Measurements from ENCODE around the gene PHKB. TPM values are rescaled to one million over a fixed set of nuclear protein-coding genes. Genes with fewer than 3 reads are reported as not detected.

PHKB gene
- total RNA-seq, 1 donor from 2014 or later: 49.6 TPM

DNA sequence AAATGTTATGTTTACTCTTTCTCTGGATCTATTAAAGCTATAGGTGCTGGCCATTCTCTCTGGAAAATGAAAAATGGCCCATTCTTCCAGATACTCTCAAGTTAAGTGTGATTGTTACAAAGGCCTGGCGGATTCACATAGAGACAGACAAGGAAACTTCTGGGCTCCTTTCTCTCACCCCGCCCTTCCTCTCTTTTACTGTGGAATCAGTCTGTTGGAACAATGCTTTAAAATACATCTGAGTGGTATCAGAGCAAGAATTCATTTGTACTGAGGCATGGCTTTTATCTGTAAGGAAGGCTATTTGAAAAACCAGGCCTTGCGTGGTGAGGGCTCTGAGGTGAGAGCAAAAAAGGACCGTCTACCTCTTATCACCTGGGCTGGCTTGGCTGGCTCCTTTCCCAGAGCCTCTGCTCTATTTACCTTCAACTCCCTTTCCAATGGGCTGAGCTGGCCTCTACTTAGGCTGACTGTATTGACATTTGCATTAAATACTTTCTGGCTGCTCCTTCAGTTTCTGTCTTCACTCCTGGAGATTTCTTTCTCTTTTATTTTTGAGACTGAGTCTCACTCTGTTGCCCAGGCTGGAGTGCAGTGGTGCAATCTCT, 274.0 kb downstream of the PHKB start:
- H3K27ac Mint-ChIP-seq (ENCODE audit: unreplicated experiment): no peak overlapping the region

DNA sequence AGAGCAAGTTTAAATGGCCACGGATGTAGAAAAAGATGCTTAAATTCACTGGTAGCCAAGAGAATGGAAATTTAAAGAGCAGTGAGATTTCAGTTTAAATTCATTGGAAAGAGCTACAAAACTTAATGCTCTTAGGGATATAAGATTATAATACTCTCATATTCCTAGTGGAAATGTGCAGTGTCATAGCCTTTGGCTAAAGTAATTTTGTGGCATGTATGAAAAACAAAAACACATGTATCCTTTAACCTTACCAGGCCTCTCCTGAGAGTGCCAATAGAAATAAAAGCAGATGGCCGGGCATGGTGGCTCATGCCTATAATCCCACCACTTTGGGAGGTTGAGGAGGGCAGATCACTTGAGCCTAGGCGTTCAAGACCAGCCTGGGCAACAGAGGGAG, 289.2 kb downstream of the PHKB start:
- Histone ChIP-seq H3K36me3 (ENCODE audit: insufficient read depth, low read length) (no peaks in the 10 kb centered on the region), H3K9me3 (ENCODE audit: insufficient read depth, low read depth, low read length) (no peaks in the 10 kb centered on the region), H3K27me3 (ENCODE audit: insufficient read depth, low read length) (no peaks in the 10 kb centered on the region), H3K4me1 (ENCODE audit: insufficient read depth, low read length) (no peaks in the 10 kb centered on the region), H4K20me1 (ENCODE audit: insufficient read depth, low read length) (no peaks in the 10 kb centered on the region), H3K79me2 (ENCODE audit: insufficient read depth, low read length) (no peaks in the 10 kb centered on the region), H3K9ac (ENCODE audit: low read length) (no peak overlapping the region), H3K4me3 (ENCODE audit: insufficient read depth, low read depth, low read length) (no peak overlapping the region), H2AFZ (ENCODE audit: low read depth, low read length) (no peak overlapping the region), H3K27ac (ENCODE audit: low read depth, low read length) (no peak overlapping the region), H3K4me2 (ENCODE audit: low read length) (no peak overlapping the region)
- no peaks in the 10 kb centered on the region for H3K9me3 Mint-ChIP-seq (ENCODE audit: unreplicated experiment)
- no peaks in the 10 kb centered on the region for H3K4me1 Mint-ChIP-seq (ENCODE audit: low read depth, unreplicated experiment)
- no peak for TF ChIP-seq EZH2 (IDR thresholded peaks at IDR 0.05; ENCODE audit: insufficient read depth, low read length)
- TF ChIP-seq, protein P1, sequence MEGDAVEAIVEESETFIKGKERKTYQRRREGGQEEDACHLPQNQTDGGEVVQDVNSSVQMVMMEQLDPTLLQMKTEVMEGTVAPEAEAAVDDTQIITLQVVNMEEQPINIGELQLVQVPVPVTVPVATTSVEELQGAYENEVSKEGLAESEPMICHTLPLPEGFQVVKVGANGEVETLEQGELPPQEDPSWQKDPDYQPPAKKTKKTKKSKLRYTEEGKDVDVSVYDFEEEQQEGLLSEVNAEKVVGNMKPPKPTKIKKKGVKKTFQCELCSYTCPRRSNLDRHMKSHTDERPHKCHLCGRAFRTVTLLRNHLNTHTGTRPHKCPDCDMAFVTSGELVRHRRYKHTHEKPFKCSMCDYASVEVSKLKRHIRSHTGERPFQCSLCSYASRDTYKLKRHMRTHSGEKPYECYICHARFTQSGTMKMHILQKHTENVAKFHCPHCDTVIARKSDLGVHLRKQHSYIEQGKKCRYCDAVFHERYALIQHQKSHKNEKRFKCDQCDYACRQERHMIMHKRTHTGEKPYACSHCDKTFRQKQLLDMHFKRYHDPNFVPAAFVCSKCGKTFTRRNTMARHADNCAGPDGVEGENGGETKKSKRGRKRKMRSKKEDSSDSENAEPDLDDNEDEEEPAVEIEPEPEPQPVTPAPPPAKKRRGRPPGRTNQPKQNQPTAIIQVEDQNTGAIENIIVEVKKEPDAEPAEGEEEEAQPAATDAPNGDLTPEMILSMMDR (IDR thresholded peaks at IDR 0.05; ENCODE audit: insufficient read depth, low read depth, low read length): no peak
- H3K27ac Mint-ChIP-seq (ENCODE audit: unreplicated experiment): no peak overlapping the region
- no peaks in the 10 kb centered on the region for H3K36me3 Mint-ChIP-seq (ENCODE audit: low read depth, unreplicated experiment)
- no peak for DNase-seq (ENCODE audit: low read depth)
- no peak for FAIRE-seq
- no peaks in the 10 kb centered on the region for H3K27me3 Mint-ChIP-seq (ENCODE audit: low read depth, unreplicated experiment)
- H3K4me3 Mint-ChIP-seq (ENCODE audit: unreplicated experiment): no peak overlapping the region

More for the DNA sequence above, 274.0 kb downstream of the PHKB start:
- no peaks in the 10 kb centered on the region for H3K79me2 ChIP-seq (ENCODE audit: insufficient read depth, low read length)
- Mint-ChIP-seq H3K4me3 (ENCODE audit: unreplicated experiment) (no peak overlapping the region), H3K9me3 (ENCODE audit: unreplicated experiment) (peaks cover 3% of the 10 kb centered on the region), H3K4me1 (ENCODE audit: low read depth, unreplicated experiment) (peaks cover 25% of the 10 kb centered on the region), H3K36me3 (ENCODE audit: low read depth, unreplicated experiment) (no peaks in the 10 kb centered on the region), H3K27me3 (ENCODE audit: low read depth, unreplicated experiment) (no peaks in the 10 kb centered on the region)
- FAIRE-seq (no peak), DNase-seq (ENCODE audit: low read depth) (no peak)
- no peaks in the 10 kb centered on the region for H3K27me3 ChIP-seq (ENCODE audit: insufficient read depth, low read length)
- H2AFZ ChIP-seq (ENCODE audit: low read depth, low read length): no peak overlapping the region
- H3K36me3 ChIP-seq (ENCODE audit: insufficient read depth, low read length): no peaks in the 10 kb centered on the region
- H3K4me3 ChIP-seq (ENCODE audit: insufficient read depth, low read depth, low read length): no peak overlapping the region
- H3K4me1 ChIP-seq (ENCODE audit: insufficient read depth, low read length): peaks cover 27% of the 10 kb centered on the region
- no peak overlapping the region for H3K9ac ChIP-seq (ENCODE audit: low read length)
- H3K9me3 ChIP-seq (ENCODE audit: insufficient read depth, low read depth, low read length): no peaks in the 10 kb centered on the region
- no peak overlapping the region for H3K4me2 ChIP-seq (ENCODE audit: low read length)
- TF ChIP-seq, protein P1 (IDR thresholded peaks at IDR 0.05; ENCODE audit: insufficient read depth, low read depth, low read length): no peak
- no peaks in the 10 kb centered on the region for H4K20me1 ChIP-seq (ENCODE audit: insufficient read depth, low read length)
- H3K27ac ChIP-seq (ENCODE audit: low read depth, low read length): no peak overlapping the region

Other genes with a start within 250 kb of the PHKB start
- 52.7 and 58.9 TPM in 2 replicates for gene ITFG1, start 268 bp upstream of the PHKB start, total RNA-seq